Panc1 (cell line): Measurements from ENCODE around the gene DENND6B.
"Not testable (repeated sequence)": the region's sequence is repeated elsewhere in the genome, so short reads cannot be mapped to it uniquely, and the experiment has no call there.

Experiments
- POLR2AphosphoS5 ChIP-seq: IDR thresholded peaks from 2 replicates; pipeline ENCODE4 v1.6.1; 2012; ENCODE audit warnings: mild to moderate bottlenecking, low read depth, low read length, moderate library complexity
- SIN3A ChIP-seq: IDR thresholded peaks from 2 replicates; pipeline ENCODE4 v1.6.1; 2012; ENCODE audit warnings: low read depth, mild to moderate bottlenecking, low read length, moderate library complexity, borderline replicate concordance; ENCODE audit not compliant: insufficient read depth
- TCF7L2 ChIP-seq: IDR thresholded peaks from 2 replicates; pipeline ENCODE4 v1.6.1; 2011; ENCODE audit warnings: mild to moderate bottlenecking, low read depth, low read length, inconsistent platforms
- TF ChIP-seq, protein P1 (sequence below): fragments of 450-650 bp; IDR thresholded peaks from 2 replicates; pipeline ENCODE4 v1.5.1; 2017; ENCODE audit warnings: mild to moderate bottlenecking

GRCh38 chr22:50322382-50323104 lies 4.3 kb downstream of the DENND6B start:
- TF ChIP-seq, protein P1, sequence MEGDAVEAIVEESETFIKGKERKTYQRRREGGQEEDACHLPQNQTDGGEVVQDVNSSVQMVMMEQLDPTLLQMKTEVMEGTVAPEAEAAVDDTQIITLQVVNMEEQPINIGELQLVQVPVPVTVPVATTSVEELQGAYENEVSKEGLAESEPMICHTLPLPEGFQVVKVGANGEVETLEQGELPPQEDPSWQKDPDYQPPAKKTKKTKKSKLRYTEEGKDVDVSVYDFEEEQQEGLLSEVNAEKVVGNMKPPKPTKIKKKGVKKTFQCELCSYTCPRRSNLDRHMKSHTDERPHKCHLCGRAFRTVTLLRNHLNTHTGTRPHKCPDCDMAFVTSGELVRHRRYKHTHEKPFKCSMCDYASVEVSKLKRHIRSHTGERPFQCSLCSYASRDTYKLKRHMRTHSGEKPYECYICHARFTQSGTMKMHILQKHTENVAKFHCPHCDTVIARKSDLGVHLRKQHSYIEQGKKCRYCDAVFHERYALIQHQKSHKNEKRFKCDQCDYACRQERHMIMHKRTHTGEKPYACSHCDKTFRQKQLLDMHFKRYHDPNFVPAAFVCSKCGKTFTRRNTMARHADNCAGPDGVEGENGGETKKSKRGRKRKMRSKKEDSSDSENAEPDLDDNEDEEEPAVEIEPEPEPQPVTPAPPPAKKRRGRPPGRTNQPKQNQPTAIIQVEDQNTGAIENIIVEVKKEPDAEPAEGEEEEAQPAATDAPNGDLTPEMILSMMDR, result not testable (repeated sequence)
- TF ChIP-seq POLR2AphosphoS5, TCF7L2, SIN3A: not testable (repeated sequence)
